ENCODE measurements around the gene GBGT1. TPM values are rescaled to one million over a fixed set of nuclear protein-coding genes. Genes with fewer than 3 reads are reported as not detected.

GBGT1 gene
- polyA plus RNA-seq, 1 donor from 2014 or later: not detected

DNA sequence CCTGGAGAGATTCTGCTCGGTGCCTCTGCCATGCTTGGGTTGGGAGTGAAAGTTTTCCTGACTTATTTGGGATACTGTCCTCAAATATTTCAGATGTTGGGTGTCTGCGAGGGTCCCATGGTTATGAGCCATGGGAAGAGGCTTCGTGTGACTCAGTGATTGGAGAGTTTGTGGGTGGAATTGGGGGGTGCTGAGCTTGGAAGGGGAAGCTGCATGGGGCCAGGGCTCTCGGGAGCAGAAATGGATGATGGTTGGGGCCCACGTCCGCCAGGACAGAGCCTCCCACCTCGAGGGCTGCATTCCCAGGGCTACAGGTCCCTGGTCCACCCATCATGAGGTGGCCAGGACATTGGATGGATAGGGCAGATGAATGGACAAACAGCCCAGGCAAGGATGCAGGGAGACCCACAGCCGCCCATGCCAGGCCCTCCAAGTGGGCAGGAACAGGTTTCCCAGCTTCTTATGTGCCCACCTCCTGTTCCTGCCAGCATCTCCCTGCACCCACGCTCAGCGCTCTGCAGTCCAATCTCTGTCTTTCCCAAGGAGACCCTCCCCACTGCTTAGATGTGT lies 39.9 kb upstream of the GBGT1 start:
- Histone ChIP-seq H3K36me3 (ENCODE audit: insufficient read depth, low read length) (no peaks in the 10 kb centered on the region), H3K9me3 (ENCODE audit: low read length) (no peaks in the 10 kb centered on the region), H3K27ac (ENCODE audit: low read length) (no peak overlapping the region), H3F3A (ENCODE audit: insufficient read depth, low read length, poor library complexity, severe bottlenecking) (no peaks in the 10 kb centered on the region), H2AFZ (ENCODE audit: low read depth, low read length) (no peak overlapping the region), H3K79me2 (replicated peaks; ENCODE audit: insufficient read depth, low read length) (no peaks in the 10 kb centered on the region), H3K9me2 (ENCODE audit: insufficient read depth, low read length) (no peaks in the 10 kb centered on the region), H3K4me3 (ENCODE audit: low read length) (no peak overlapping the region), H3K9ac (ENCODE audit: low read length) (no peak overlapping the region), H4K20me1 (ENCODE audit: insufficient read depth) (no peaks in the 10 kb centered on the region), H3K4me2 (ENCODE audit: low read length) (no peak overlapping the region), H3K27me3 (ENCODE audit: insufficient read depth, low read depth, low read length) (no peaks in the 10 kb centered on the region)
- TF ChIP-seq, protein P1, sequence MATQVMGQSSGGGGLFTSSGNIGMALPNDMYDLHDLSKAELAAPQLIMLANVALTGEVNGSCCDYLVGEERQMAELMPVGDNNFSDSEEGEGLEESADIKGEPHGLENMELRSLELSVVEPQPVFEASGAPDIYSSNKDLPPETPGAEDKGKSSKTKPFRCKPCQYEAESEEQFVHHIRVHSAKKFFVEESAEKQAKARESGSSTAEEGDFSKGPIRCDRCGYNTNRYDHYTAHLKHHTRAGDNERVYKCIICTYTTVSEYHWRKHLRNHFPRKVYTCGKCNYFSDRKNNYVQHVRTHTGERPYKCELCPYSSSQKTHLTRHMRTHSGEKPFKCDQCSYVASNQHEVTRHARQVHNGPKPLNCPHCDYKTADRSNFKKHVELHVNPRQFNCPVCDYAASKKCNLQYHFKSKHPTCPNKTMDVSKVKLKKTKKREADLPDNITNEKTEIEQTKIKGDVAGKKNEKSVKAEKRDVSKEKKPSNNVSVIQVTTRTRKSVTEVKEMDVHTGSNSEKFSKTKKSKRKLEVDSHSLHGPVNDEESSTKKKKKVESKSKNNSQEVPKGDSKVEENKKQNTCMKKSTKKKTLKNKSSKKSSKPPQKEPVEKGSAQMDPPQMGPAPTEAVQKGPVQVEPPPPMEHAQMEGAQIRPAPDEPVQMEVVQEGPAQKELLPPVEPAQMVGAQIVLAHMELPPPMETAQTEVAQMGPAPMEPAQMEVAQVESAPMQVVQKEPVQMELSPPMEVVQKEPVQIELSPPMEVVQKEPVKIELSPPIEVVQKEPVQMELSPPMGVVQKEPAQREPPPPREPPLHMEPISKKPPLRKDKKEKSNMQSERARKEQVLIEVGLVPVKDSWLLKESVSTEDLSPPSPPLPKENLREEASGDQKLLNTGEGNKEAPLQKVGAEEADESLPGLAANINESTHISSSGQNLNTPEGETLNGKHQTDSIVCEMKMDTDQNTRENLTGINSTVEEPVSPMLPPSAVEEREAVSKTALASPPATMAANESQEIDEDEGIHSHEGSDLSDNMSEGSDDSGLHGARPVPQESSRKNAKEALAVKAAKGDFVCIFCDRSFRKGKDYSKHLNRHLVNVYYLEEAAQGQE (IDR thresholded peaks at IDR 0.05; ENCODE audit: borderline replicate concordance): no peak
- TF ChIP-seq POLR2AphosphoS5 (IDR thresholded peaks at IDR 0.05) (no peak), RAD21 (conservative IDR thresholded peaks at IDR 0.05) (no peak), EP300 (conservative IDR thresholded peaks at IDR 0.05; ENCODE audit: poor library complexity, severe bottlenecking) (no peak), SMC3 (conservative IDR thresholded peaks at IDR 0.05; ENCODE audit: poor library complexity) (no peak), EZH2 (IDR thresholded peaks at IDR 0.05; ENCODE audit: borderline replicate concordance, insufficient read depth, low read length, poor library complexity, severe bottlenecking) (no peak), MXI1 (conservative IDR thresholded peaks at IDR 0.05; ENCODE audit: poor library complexity, severe bottlenecking) (no peak), TAF1 (IDR thresholded peaks at IDR 0.05; ENCODE audit: low read depth) (no peak)
- TF ChIP-seq, protein P2, sequence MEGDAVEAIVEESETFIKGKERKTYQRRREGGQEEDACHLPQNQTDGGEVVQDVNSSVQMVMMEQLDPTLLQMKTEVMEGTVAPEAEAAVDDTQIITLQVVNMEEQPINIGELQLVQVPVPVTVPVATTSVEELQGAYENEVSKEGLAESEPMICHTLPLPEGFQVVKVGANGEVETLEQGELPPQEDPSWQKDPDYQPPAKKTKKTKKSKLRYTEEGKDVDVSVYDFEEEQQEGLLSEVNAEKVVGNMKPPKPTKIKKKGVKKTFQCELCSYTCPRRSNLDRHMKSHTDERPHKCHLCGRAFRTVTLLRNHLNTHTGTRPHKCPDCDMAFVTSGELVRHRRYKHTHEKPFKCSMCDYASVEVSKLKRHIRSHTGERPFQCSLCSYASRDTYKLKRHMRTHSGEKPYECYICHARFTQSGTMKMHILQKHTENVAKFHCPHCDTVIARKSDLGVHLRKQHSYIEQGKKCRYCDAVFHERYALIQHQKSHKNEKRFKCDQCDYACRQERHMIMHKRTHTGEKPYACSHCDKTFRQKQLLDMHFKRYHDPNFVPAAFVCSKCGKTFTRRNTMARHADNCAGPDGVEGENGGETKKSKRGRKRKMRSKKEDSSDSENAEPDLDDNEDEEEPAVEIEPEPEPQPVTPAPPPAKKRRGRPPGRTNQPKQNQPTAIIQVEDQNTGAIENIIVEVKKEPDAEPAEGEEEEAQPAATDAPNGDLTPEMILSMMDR (IDR thresholded peaks at IDR 0.05; ENCODE audit: poor library complexity, severe bottlenecking): no peak

DNA sequence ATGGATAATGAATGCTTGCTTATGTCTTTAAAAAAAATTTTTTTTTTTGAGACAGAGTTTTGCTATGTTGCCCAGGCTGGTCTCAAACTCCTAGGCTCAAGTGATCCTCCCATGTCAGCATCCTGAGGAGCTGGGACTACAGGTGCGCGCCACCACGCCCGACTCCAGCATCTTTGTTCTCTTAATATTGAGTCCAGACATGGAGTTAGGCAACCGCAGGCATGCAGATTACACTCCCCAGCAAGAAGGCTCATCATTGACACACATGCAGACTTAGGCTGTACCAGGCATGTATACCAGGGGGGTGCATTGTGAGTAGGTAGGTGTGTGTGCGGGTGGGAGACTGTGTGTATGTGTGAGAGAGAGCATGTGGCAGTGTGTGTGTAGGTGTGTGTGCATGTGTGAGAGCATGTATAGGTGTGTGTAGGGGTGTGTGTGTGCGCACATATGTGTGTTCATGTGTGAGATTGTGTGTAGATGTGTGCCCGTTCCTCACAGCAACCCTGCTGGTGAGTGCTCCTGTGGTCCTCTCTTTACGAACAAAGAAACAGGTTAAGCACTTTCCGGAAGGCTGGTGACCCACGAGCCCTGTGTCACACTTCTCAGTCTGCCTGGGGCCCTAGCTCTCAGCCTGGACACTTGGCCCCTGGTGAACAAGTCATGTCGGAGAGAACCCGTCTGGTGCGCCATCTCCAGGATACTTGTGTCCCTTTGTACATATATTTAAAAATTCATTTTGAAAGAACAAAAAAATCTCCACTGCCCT lies 39.2 kb upstream of the GBGT1 start:
- H3K79me2 ChIP-seq (replicated peaks; ENCODE audit: insufficient read depth, low read length): no peaks in the 10 kb centered on the region
- no peaks in the 10 kb centered on the region for H4K20me1 ChIP-seq (ENCODE audit: insufficient read depth)
- no peaks in the 10 kb centered on the region for H3K9me3 ChIP-seq (ENCODE audit: low read length)
- no peaks in the 10 kb centered on the region for H3F3A ChIP-seq (ENCODE audit: insufficient read depth, low read length, poor library complexity, severe bottlenecking)
- no peak overlapping the region for H3K27ac ChIP-seq (ENCODE audit: low read length)
- no peak overlapping the region for H3K9ac ChIP-seq (ENCODE audit: low read length)
- no peaks in the 10 kb centered on the region for H3K9me2 ChIP-seq (ENCODE audit: insufficient read depth, low read length)
- no peak overlapping the region for H3K4me3 ChIP-seq (ENCODE audit: low read length)
- H3K4me2 ChIP-seq (ENCODE audit: low read length): no peak overlapping the region
- no peaks in the 10 kb centered on the region for H3K27me3 ChIP-seq (ENCODE audit: insufficient read depth, low read depth, low read length)
- TF ChIP-seq RAD21 (conservative IDR thresholded peaks at IDR 0.05) (no peak), POLR2AphosphoS5 (IDR thresholded peaks at IDR 0.05) (no peak), TAF1 (IDR thresholded peaks at IDR 0.05; ENCODE audit: low read depth) (no peak), EZH2 (IDR thresholded peaks at IDR 0.05; ENCODE audit: borderline replicate concordance, insufficient read depth, low read length, poor library complexity, severe bottlenecking) (no peak), EP300 (conservative IDR thresholded peaks at IDR 0.05; ENCODE audit: poor library complexity, severe bottlenecking) (no peak), SMC3 (conservative IDR thresholded peaks at IDR 0.05; ENCODE audit: poor library complexity) (no peak), MXI1 (conservative IDR thresholded peaks at IDR 0.05; ENCODE audit: poor library complexity, severe bottlenecking) (no peak)
- TF ChIP-seq, protein P1 (IDR thresholded peaks at IDR 0.05; ENCODE audit: borderline replicate concordance): no peak
- TF ChIP-seq, protein P2 (IDR thresholded peaks at IDR 0.05; ENCODE audit: poor library complexity, severe bottlenecking): no peak
- H3K36me3 ChIP-seq (ENCODE audit: insufficient read depth, low read length): no peaks in the 10 kb centered on the region
- H2AFZ ChIP-seq (ENCODE audit: low read depth, low read length): no peak overlapping the region
